GM06990 (cell line): ENCODE measurements around the gene GNAL.
"Not testable (repeated sequence)": the region's sequence is repeated elsewhere in the genome, so short reads cannot be mapped to it uniquely, and the experiment has no call there.

Source experiments
- DNase-seq: peaks from one replicate; pipeline ENCODE4 v3.0.0-alpha.2; 2011; ENCODE audit not compliant: insufficient read length; ENCODE audit errors: extremely low read depth
- H3K27me3 ChIP-seq: replicated peaks from 2 replicates; pipeline ENCODE4 v1.6.0; 2011; ENCODE audit warnings: low read length; ENCODE audit not compliant: control insufficient read depth, insufficient read depth
- H3K36me3 ChIP-seq: 2 replicates; pipeline ENCODE4 v1.5.1; 2011; ENCODE audit warnings: low read length; ENCODE audit not compliant: control insufficient read depth, insufficient read depth
- H3K4me3 ChIP-seq: replicated peaks from 2 replicates; pipeline ENCODE4 v1.5.1; 2011; ENCODE audit warnings: low read depth, mild to moderate bottlenecking, control low read depth, low read length
- TF ChIP-seq, protein P1 (sequence below): IDR thresholded peaks from 2 replicates; pipeline ENCODE4 v1.5.1; 2011; ENCODE audit warnings: low read length, control low read depth, mild to moderate bottlenecking, inconsistent platforms; ENCODE audit not compliant: insufficient read depth, poor library complexity, severe bottlenecking

The GNAL gene

DNA sequence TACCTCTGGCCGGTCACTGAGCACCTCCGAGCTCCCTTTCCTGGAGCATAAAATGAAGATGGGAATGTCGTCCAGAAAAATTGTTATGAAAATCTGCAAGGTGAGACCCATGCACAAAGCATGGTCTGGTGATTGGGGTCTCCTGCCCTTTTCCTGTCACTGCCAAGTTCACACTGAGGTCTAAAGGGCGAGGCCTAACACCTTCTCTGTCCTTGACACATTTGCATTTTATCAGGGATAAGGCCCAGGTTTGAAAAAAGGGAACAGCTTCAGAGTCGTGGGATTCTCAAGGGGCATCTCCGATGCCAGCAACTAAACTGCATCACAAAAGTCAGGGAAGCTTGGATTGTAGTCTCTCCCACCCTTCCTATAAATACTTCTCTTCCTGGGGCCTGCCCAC, 24.7 kb downstream of the GNAL start:
- Histone ChIP-seq H3K36me3 (no peaks in the 10 kb centered on the region), H3K4me3 (no peak overlapping the region), H3K27me3 (no peaks in the 10 kb centered on the region)
- DNase-seq = no peak
- TF ChIP-seq, protein P1, sequence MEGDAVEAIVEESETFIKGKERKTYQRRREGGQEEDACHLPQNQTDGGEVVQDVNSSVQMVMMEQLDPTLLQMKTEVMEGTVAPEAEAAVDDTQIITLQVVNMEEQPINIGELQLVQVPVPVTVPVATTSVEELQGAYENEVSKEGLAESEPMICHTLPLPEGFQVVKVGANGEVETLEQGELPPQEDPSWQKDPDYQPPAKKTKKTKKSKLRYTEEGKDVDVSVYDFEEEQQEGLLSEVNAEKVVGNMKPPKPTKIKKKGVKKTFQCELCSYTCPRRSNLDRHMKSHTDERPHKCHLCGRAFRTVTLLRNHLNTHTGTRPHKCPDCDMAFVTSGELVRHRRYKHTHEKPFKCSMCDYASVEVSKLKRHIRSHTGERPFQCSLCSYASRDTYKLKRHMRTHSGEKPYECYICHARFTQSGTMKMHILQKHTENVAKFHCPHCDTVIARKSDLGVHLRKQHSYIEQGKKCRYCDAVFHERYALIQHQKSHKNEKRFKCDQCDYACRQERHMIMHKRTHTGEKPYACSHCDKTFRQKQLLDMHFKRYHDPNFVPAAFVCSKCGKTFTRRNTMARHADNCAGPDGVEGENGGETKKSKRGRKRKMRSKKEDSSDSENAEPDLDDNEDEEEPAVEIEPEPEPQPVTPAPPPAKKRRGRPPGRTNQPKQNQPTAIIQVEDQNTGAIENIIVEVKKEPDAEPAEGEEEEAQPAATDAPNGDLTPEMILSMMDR = no peak

DNA sequence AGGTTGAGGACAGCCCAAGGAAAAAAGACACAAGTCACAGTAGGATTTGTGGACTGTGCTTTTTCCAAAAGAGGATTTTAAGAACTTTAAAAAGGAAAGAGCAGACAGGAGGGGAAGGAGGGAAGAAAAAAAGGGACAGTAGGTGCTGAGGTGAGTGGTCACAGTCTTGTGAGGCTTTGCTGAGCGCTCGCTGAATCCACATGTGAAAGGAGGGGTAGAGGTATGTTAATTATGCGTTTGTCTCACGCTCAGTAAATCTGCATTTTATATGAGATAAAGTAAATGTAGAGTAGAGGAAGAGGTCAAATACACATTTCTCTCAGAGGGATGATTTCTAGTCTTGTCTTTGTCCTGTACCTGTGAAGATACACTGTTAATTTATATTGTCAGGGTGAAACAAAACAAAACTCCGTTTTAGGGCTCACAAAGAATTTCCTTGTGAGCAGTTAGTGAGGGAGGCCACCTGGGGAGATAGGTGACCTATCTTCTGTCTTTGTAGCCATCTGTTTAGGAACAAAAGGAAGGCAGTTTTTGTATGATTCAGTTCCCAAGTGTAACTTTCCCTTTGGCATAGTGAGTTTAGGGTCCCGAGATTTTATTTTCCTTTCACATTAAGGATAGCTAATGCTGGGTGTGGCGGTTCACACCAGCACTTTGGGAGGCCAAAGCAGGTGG, 25.3 kb downstream of the GNAL start:
- no peak overlapping the region for H3K4me3 ChIP-seq
- TF ChIP-seq, protein P1 = no peak
- no peaks in the 10 kb centered on the region for H3K27me3 ChIP-seq
- no peak for DNase-seq
- no peaks in the 10 kb centered on the region for H3K36me3 ChIP-seq

DNA sequence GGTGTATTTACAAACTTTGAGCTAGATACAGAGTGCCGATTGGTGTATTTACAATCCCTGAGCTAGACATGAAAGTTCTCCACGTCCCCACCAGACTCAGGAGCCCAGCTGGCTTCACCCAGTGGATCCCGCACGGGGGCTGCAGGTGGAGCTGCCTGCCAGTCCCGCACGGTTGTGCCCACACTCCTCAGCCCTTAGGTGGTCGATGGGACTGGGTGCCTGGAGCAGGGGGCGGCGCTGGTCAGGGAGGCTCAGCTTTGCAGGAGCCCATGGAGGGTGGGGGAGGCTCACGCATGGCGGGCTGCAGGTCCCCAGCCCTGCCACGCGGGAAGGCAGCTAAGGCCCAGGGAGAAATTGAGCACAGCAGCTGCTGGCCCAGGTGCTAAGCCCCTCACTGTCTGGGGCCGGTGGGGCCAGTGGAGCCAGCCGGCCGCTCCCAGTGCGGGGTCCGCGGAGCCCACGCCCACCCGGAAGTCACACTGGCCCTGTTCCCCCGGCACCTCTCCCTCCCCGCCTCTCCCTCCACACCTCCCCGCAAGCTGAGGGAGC, 27.8 kb downstream of the GNAL start:
- H3K4me3 ChIP-seq, DNase-seq, H3K27me3 ChIP-seq, H3K36me3 ChIP-seq: not testable (repeated sequence)

DNA sequence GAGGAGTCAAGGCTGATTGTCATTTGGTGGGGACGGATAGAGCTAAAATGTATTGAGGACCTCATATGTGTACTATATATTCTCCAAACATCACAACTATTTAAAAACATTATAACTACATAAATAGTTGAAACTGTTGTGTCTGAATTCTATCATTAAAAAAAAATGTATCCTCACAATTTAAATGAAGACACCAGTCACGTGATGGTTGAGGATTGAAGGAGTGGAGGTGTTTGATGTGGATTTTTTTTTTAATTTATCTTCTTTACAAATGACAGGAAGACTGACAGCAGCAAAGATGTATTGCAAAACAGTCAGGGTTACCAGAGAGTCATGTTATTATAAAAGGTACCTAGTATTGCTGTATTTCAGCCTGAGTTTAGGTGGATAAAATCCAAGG, 30.0 kb downstream of the GNAL start:
- TF ChIP-seq, protein P1 = no peak
- no peak for DNase-seq
- Histone ChIP-seq H3K4me3 (no peak overlapping the region), H3K27me3 (no peaks in the 10 kb centered on the region), H3K36me3 (no peaks in the 10 kb centered on the region)

DNA sequence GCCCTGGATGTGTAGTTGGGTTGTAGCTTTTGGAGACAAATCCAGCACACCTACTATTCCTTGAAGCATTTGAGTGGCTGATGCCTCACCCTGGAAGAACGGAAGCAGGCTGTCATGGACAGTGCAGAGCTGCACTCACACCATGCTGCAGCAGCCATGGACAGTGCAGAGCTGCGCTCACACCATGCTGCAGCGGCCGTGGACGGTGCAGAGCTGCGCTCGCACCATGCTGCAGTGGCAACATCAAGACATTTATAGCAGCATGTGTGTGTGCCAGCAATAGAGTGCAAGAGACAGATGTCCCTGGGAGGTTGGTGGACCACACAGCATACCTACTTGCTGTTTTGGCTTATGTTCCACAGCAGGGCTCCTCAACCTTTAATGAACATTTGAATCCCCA, 30.6 kb downstream of the GNAL start:
- no peak overlapping the region for H3K4me3 ChIP-seq
- peaks cover 1% of the 10 kb centered on the region for H3K27me3 ChIP-seq
- H3K36me3 ChIP-seq = no peaks in the 10 kb centered on the region
- no peak for DNase-seq
- TF ChIP-seq, protein P1 = no peak

DNA sequence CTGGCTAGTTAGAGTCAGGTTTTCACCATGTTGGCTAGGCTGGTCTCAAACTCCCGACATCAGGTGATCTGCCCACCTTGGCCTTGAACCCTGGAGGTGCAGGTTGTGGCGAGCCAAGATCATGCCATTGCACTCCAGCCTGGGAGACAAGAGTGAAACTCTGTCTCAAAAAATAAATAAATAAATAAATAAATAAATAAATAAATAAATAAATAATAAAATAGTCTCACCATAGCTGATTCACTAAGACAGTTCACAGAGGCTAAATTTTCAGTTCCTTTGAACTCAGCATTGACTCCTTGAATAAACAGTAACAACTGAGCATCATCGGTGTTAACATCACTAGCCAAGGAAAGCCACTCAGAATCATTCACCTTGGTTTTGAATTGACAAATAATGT, 32.7 kb downstream of the GNAL start:
- no peak for DNase-seq
- no peak overlapping the region for H3K4me3 ChIP-seq
- TF ChIP-seq, protein P1 = no peak
- peaks cover 1% of the 10 kb centered on the region for H3K27me3 ChIP-seq
- H3K36me3 ChIP-seq = no peaks in the 10 kb centered on the region
